SK-N-SH (cell line): ENCODE data around the gene TRIM44. TPM values are rescaled to one million over a fixed set of nuclear protein-coding genes. Genes with fewer than 3 reads are reported as not detected.

Source experiments
- CTCF ChIA-PET: fragments of 300-600, 350-600 bp; formaldehyde crosslinking; extraction: SDS; loops from one replicate; lab custom pipeline; 2021; lab: Yijun Ruan, JAX
- POLR2A ChIA-PET: fragments of 350-600 bp; sonication (Branson Sonifier 250); formaldehyde crosslinking; extraction: SDS; loops from one replicate; lab custom pipeline; 2020; ENCODE audit warnings: antibody characterized with exemption, inconsistent platforms; lab: Yijun Ruan, JAX
- DNase-seq: peaks from one replicate; pipeline ENCODE4 v3.0.0; 2012
- H2AFZ ChIP-seq: fragments of 200-600 bp; sonication (generic); 2 replicates; pipeline ENCODE4 v1.8.1; 2016; ENCODE audit warnings: antibody characterized with exemption, mild to moderate bottlenecking, low read depth
- H3F3A ChIP-seq: fragments of 200-600 bp; sonication (generic); replicated peaks from 2 replicates; pipeline ENCODE3; 2016; ENCODE audit warnings: antibody characterized with exemption, mild to moderate bottlenecking; ENCODE audit not compliant: insufficient read depth
- H3K27ac ChIP-seq, 2 experiments: fragments of 200-500 bp in 1 of 2; fragments of 200-600 bp in 1 of 2; sonication (Bioruptor generic) in 1 of 2; sonication (generic), shearing (Covaris generic) in 1 of 2; 2 replicates each; pipeline versions ENCODE4 v1.5.1 to v1.6.1; 2014 to 2016; ENCODE audit warnings: low read depth in 2 of 2, inconsistent platforms in 1 of 2, low read length in 1 of 2, mild to moderate bottlenecking in 1 of 2, mixed read lengths in 1 of 2
- H3K27me3 ChIP-seq: fragments of 200-600 bp; sonication (generic), shearing (Covaris generic); 2 replicates; pipeline ENCODE4 v1.6.1; 2016; ENCODE audit warnings: mixed run types; ENCODE audit not compliant: insufficient read depth
- H3K36me3 ChIP-seq, 2 experiments: fragments of 200-500 bp in 1 of 2; fragments of 200-600 bp in 1 of 2; sonication (Bioruptor generic) in 1 of 2; sonication (generic) in 1 of 2; replicated peaks in 1 of 2; 2 replicates each; pipeline versions ENCODE3 to v1.5.1; 2014 to 2016; ENCODE audit warnings: low read length in 1 of 2, mild to moderate bottlenecking in 1 of 2; ENCODE audit not compliant: insufficient read depth in 2 of 2, control insufficient read depth in 1 of 2
- H3K4me1 ChIP-seq, 2 experiments: fragments of 200-500 bp in 1 of 2; fragments of 200-600 bp in 1 of 2; sonication (Bioruptor generic) in 1 of 2; sonication (generic), shearing (Covaris generic) in 1 of 2; 2 replicates each; pipeline versions ENCODE4 v1.5.1 to v1.6.1; 2014 to 2016; ENCODE audit warnings: low read depth in 1 of 2, low read length in 1 of 2, mixed run types in 1 of 2; ENCODE audit not compliant: insufficient read depth in 2 of 2, control insufficient read depth in 1 of 2
- H3K4me2 ChIP-seq: fragments of 200-600 bp; sonication (generic), shearing (Covaris generic); 2 replicates; pipeline ENCODE4 v1.6.1; 2017; ENCODE audit warnings: mixed run types
- H3K4me3 ChIP-seq, 2 experiments: fragments of 200-500 bp in 1 of 2; fragments of 200-600 bp in 1 of 2; sonication (Bioruptor generic) in 1 of 2; sonication (generic), shearing (Covaris generic) in 1 of 2; 2 replicates each; pipeline versions ENCODE4 v1.5.1 to v1.8.1; 2014 to 2016; ENCODE audit warnings: low read depth in 2 of 2, inconsistent platforms in 1 of 2, low read length in 1 of 2, mild to moderate bottlenecking in 1 of 2, mixed read lengths in 1 of 2, moderate library complexity in 1 of 2
- H3K79me2 ChIP-seq: fragments of 200-600 bp; sonication (generic); 2 replicates; pipeline ENCODE4 v1.8.1; 2017; ENCODE audit warnings: mild to moderate bottlenecking; ENCODE audit not compliant: insufficient read depth
- H3K9ac ChIP-seq: fragments of 200-600 bp; sonication (generic); 2 replicates; pipeline ENCODE4 v1.6.1; 2017; ENCODE audit warnings: mixed run types
- H3K9me2 ChIP-seq: fragments of 200-600 bp; sonication (generic); 2 replicates; pipeline ENCODE4 v1.6.1; 2017; ENCODE audit warnings: mixed run types
- H3K9me3 ChIP-seq: fragments of 200-600 bp; sonication (generic); 2 replicates; pipeline ENCODE4 v1.6.1; 2017; ENCODE audit warnings: mixed run types, mild to moderate bottlenecking, moderate library complexity
- H4K20me1 ChIP-seq: fragments of 200-600 bp; sonication (generic); 2 replicates; pipeline ENCODE4 v1.6.1; 2017; ENCODE audit warnings: mild to moderate bottlenecking, mixed run types; ENCODE audit not compliant: insufficient read depth
- FOSL2 ChIP-seq: IDR thresholded peaks from 2 replicates; pipeline ENCODE4 v1.4.0; 2012; ENCODE audit warnings: low read depth, mild to moderate bottlenecking, moderate library complexity, borderline replicate concordance
- FOXJ3 ChIP-seq: sonication (generic); formaldehyde crosslinking; IDR thresholded peaks from 2 replicates; pipeline ENCODE4 v1.5.1; 2020; ENCODE audit warnings: mild to moderate bottlenecking, missing genetic modification reagents
- FOXM1 ChIP-seq: IDR thresholded peaks from 2 replicates; pipeline ENCODE4 v1.4.0; 2012; ENCODE audit warnings: low read depth, mild to moderate bottlenecking
- JUND ChIP-seq: IDR thresholded peaks from 2 replicates; pipeline ENCODE4 v1.4.0; 2012
- MEF2A ChIP-seq: IDR thresholded peaks from 2 replicates; pipeline ENCODE4 v1.4.0; 2012; ENCODE audit warnings: low read depth, borderline replicate concordance
- MXI1 ChIP-seq: IDR thresholded peaks from 2 replicates; pipeline ENCODE4 v1.6.1; 2012; ENCODE audit warnings: mild to moderate bottlenecking, low read depth, low read length, improper control_type of control experiment
- POLR2AphosphoS5 ChIP-seq: IDR thresholded peaks from 2 replicates; pipeline ENCODE4 v1.6.1; 2012; ENCODE audit warnings: low read depth, low read length
- RFX5 ChIP-seq: IDR thresholded peaks from 2 replicates; pipeline ENCODE4 v1.6.1; 2012; ENCODE audit warnings: mild to moderate bottlenecking, improper control_type of control experiment, low read length
- TCF12 ChIP-seq: IDR thresholded peaks from 2 replicates; pipeline ENCODE4 v1.4.0; 2012
- WGBS: methylation state at CpG from one replicate; pipeline ENCODE4 v1.1.6; 2017; ENCODE audit warnings: low lambda C conversion rate; 5-methylcytosine and 5-hydroxymethylcytosine counted together
- polyA plus RNA-seq, 3 experiments: library from polyadenylated mRNA; depleted of rRNA; stranded (reverse); fragments of >200 nt; gene quantifications; 2 replicates each; pipeline ENCODE4 v1.2.3, GENCODE V29; 2012
- TF ChIP-seq, protein P1 (sequence below): fragments of 150-350 bp; IDR thresholded peaks from 2 replicates; pipeline ENCODE4 v1.6.1; 2016; ENCODE audit warnings: mild to moderate bottlenecking, low read depth, low read length
- TF ChIP-seq, protein P2 (sequence below): IDR thresholded peaks from 2 replicates; pipeline ENCODE4 v1.4.0; 2012; ENCODE audit warnings: low read depth, borderline replicate concordance
- TF ChIP-seq, protein P3 (sequence below): fragments of 200-600 bp; sonication (generic); IDR thresholded peaks from 2 replicates; pipeline ENCODE4 v1.6.1; 2017; ENCODE audit warnings: antibody characterized with exemption, mild to moderate bottlenecking, moderate library complexity

The TRIM44 gene
- polyA plus RNA-seq, 1 of the 3 experiments (the other 2 are of a cell fraction) = 34.1 TPM

DNA sequence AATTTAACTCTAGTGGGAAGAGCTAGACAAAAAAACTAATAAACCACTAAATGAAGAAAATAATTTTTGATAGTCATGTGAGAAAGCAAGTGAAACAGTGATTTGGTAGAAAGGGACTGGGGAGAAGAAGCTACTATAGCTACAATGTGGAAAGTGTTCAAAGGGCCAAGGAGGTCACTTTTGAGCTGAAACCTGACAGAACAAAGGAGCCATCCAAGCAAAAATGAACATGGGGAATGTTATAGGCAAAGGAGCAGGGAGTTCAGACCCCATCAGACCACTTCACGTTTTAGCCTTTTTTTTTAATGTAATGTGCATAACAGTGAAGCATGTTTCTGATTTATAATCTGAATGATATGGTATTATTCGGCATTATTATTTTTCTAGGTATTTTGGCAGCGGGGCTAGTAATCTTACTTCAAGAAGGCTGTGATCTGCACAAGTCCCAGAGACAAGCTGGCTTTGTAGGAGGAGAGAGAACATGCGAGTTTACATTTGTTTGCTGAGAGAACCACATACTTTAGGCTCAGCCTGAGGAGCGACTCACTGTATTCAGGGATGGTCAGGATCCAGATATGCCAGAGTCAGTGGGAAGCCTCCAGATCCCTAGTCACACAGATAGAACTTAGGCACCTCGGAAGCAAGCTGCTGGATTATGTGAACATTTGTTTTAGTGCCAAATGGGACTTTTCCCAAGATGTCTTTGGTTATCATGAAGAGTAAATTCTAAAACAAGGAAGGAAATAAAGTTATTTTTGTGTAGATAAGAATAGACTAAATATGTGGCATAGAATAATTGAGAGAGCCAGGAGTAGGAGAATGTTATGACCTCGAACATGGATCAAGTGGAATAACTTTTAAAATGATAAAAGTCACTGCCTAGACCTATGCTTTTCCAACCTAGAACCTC is 118.6 kb downstream of the TRIM44 start:
- ChIA-PET POLR2A (no interaction called here), CTCF (interaction anchor here (0.6 to 1.4 kb wide), 4 partner anchors 9 to 289 kb away, joined by 3 to 5 read pairs (median 4); no protein-coding TSS in a partner anchor)
- no peaks in the 10 kb centered on the region for H3K27me3 ChIP-seq
- 0 out of 2 replicates have a peak overlapping the region, but pooled peaks have one; percentile 3 for H3K4me2 ChIP-seq
- TF ChIP-seq JUND = peak; percentile 41; the same call in 1 of the 2 replicates
- TF ChIP-seq, protein P1, sequence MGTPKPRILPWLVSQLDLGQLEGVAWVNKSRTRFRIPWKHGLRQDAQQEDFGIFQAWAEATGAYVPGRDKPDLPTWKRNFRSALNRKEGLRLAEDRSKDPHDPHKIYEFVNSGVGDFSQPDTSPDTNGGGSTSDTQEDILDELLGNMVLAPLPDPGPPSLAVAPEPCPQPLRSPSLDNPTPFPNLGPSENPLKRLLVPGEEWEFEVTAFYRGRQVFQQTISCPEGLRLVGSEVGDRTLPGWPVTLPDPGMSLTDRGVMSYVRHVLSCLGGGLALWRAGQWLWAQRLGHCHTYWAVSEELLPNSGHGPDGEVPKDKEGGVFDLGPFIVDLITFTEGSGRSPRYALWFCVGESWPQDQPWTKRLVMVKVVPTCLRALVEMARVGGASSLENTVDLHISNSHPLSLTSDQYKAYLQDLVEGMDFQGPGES = no peak
- TF ChIP-seq TCF12 = peak; percentile 49; the same call in 1 of the 2 replicates
- TF ChIP-seq, all 33 proteins: peak for 2
- peak overlapping the region in 1 of 2 experiments; percentile 67; a peak in 2 of 4 replicates for H3K27ac ChIP-seq
- H3K36me3 ChIP-seq = no peaks in the 10 kb centered on the region
- WGBS = 72% methylated on average over 7 of the region's 7 CpGs
- H3K4me1 ChIP-seq = peaks cover 13 to 21% of the 10 kb centered on the region in 2 experiments; a peak in 3 of 4 replicates
- H3K9ac ChIP-seq = peak overlapping the region; percentile 5; the same call in 1 of the 2 replicates
- no peaks in the 10 kb centered on the region; the same call in 1 of the 2 replicates for H4K20me1 ChIP-seq
- no peak overlapping the region for H3K4me3 ChIP-seq
- peaks cover 16% of the 10 kb centered on the region for H3F3A ChIP-seq
- DNase-seq = no peak
- no peaks in the 10 kb centered on the region for H3K9me2 ChIP-seq
- 0 out of 2 replicates have a peak, but pooled peaks cover 7% of the 10 kb centered on the region for H3K9me3 ChIP-seq
- peaks cover 52% of the 10 kb centered on the region for H3K79me2 ChIP-seq
- H2AFZ ChIP-seq = no peak overlapping the region

DNA sequence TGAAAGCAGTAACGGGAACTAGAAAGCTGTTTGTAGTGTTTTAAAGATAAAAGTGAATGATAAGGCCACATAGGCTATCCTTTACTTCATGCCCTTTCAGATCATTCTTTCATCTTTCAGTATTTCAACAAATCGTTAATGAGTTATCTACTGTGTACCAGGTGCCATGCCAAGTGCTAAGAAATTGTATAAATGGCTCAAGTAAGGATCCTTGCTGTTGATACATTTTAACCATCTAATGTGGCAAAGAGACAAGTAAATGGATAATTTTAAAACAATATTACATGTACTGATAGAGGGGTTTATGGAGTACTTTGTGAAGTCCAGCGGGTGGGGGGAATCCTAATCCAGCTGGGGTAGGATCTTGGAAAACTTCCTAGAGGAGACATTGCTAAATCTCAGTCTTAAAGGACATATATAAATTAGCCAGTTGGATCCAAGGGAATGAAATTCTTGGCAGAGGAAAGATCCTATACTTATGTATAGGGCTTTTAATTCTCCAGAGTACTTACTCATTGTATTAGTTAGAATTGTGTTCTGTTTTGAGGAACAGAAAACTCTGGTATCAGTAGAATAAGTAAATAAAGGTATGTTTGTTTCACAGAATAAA is 119.4 kb downstream of the TRIM44 start:
- Histone ChIP-seq H2AFZ (no peak overlapping the region), H3K4me1 (peaks cover 20 to 27% of the 10 kb centered on the region in 2 experiments; a peak in 3 of 4 replicates), H3K4me3 (no peak overlapping the region), H3K9me3 (0 out of 2 replicates have a peak, but pooled peaks cover 7% of the 10 kb centered on the region), H3F3A (peaks cover 16% of the 10 kb centered on the region), H3K4me2 (0 out of 2 replicates have a peak overlapping the region, but pooled peaks have one; percentile 3), H3K9ac (no peak overlapping the region), H3K27me3 (no peaks in the 10 kb centered on the region), H3K27ac (peak overlapping the region in 1 of 2 experiments; percentile 67; a peak in 2 of 4 replicates), H3K36me3 (peaks cover 0 to 3% of the 10 kb centered on the region in 2 experiments), H3K9me2 (no peaks in the 10 kb centered on the region), H4K20me1 (no peaks in the 10 kb centered on the region; the same call in 1 of the 2 replicates), H3K79me2 (peaks cover 46% of the 10 kb centered on the region)
- no peak for DNase-seq
- ChIA-PET CTCF (interaction anchor here (1.0 to 1.4 kb wide), 2 partner anchors 9 to 40 kb away, joined by 4 read pairs; no protein-coding TSS in a partner anchor), POLR2A (no interaction called here)
- TF ChIP-seq POLR2AphosphoS5 = no peak
- no peak for TF ChIP-seq RFX5
- TF ChIP-seq MXI1 = no peak
- TF ChIP-seq FOXJ3 = no peak
- no peak for TF ChIP-seq FOSL2
- TF ChIP-seq, protein P2, sequence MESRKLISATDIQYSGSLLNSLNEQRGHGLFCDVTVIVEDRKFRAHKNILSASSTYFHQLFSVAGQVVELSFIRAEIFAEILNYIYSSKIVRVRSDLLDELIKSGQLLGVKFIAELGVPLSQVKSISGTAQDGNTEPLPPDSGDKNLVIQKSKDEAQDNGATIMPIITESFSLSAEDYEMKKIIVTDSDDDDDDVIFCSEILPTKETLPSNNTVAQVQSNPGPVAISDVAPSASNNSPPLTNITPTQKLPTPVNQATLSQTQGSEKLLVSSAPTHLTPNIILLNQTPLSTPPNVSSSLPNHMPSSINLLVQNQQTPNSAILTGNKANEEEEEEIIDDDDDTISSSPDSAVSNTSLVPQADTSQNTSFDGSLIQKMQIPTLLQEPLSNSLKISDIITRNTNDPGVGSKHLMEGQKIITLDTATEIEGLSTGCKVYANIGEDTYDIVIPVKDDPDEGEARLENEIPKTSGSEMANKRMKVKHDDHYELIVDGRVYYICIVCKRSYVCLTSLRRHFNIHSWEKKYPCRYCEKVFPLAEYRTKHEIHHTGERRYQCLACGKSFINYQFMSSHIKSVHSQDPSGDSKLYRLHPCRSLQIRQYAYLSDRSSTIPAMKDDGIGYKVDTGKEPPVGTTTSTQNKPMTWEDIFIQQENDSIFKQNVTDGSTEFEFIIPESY = no peak
- no peak for TF ChIP-seq MEF2A
- no peak for TF ChIP-seq FOXM1
- TF ChIP-seq, protein P3, sequence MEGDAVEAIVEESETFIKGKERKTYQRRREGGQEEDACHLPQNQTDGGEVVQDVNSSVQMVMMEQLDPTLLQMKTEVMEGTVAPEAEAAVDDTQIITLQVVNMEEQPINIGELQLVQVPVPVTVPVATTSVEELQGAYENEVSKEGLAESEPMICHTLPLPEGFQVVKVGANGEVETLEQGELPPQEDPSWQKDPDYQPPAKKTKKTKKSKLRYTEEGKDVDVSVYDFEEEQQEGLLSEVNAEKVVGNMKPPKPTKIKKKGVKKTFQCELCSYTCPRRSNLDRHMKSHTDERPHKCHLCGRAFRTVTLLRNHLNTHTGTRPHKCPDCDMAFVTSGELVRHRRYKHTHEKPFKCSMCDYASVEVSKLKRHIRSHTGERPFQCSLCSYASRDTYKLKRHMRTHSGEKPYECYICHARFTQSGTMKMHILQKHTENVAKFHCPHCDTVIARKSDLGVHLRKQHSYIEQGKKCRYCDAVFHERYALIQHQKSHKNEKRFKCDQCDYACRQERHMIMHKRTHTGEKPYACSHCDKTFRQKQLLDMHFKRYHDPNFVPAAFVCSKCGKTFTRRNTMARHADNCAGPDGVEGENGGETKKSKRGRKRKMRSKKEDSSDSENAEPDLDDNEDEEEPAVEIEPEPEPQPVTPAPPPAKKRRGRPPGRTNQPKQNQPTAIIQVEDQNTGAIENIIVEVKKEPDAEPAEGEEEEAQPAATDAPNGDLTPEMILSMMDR = no peak
- WGBS = 89% methylated on average over 3 of the region's 3 CpGs
